Muscle of arm (tissue), 14 donors: ENCODE data around the gene PRAMEF15. TPM values are rescaled to one million over a fixed set of nuclear protein-coding genes. Genes with fewer than 3 reads are reported as not detected.
"Not testable (repeated sequence)": the region's sequence is repeated elsewhere in the genome, so short reads cannot be mapped to it uniquely, and the experiment has no call there.

ENCODE experiments used
- DNase-seq: peaks from one replicate; pipeline ENCODE4 v3.0.0-alpha.2; 2013
- long read RNA-seq, 11 donors: transcript quantifications; one replicate each; lab custom pipeline, GENCODE V29; 2026
- polyA plus RNA-seq, 12 donors: library from polyadenylated mRNA; unstranded; fragments of 120-200 nt; gene quantifications; one replicate each; pipeline ENCODE4 v1.2.1, GENCODE V29; 2013; ENCODE audit not compliant: insufficient read length in 12 of 12

The PRAMEF15 gene
- polyA plus RNA-seq: not detected
- long read RNA-seq, donor 1: 0 reads
- long read RNA-seq, donor 2: 0 reads
- long read RNA-seq, donor 3: 0 reads
- long read RNA-seq, donor 4: 0 reads
- long read RNA-seq, donor 5: 0 reads
- long read RNA-seq, donor 6: 0 reads
- long read RNA-seq, donor 7: 0 reads
- long read RNA-seq, donor 8: 0 reads
- long read RNA-seq, donor 9: 0 reads
- long read RNA-seq, donor 10: 0 reads
- long read RNA-seq, donor 11: 0 reads

GRCh38 chr1:13315281-13315680 lies at the start of gene PRAMEF15:
Gene PRAMEF15, plus strand, starts transcription at chr1:13315581. Its CDS starts 2,827 bp downstream, at chr1:13318408.
- DNase-seq: not testable (repeated sequence)

- not testable (repeated sequence) for DNase-seq
Measured at GRCh38 chr1:13277016-13277415, 38.4 kb upstream of the PRAMEF15 start.

GRCh38 chr1:13279617-13280016 lies 35.8 kb upstream of the PRAMEF15 start:
- DNase-seq: not testable (repeated sequence)

- not testable (repeated sequence) for DNase-seq
Measured at GRCh38 chr1:13285037-13285436, 30.3 kb upstream of the PRAMEF15 start, which contains the start of gene PRAMEF8. Gene PRAMEF8, minus strand, starts transcription at chr1:13285137. Its CDS starts 1,046 bp downstream, at chr1:13284091.

GRCh38 chr1:13289030-13289429 lies 26.4 kb upstream of the PRAMEF15 start:
- DNase-seq: not testable (repeated sequence)

- DNase-seq: not testable (repeated sequence)
Measured at GRCh38 chr1:13297216-13297931, 18.0 kb upstream of the PRAMEF15 start.

- not testable (repeated sequence) for DNase-seq
Measured at GRCh38 chr1:13298699-13299098, 16.7 kb upstream of the PRAMEF15 start.

- DNase-seq: not testable (repeated sequence)
Measured at GRCh38 chr1:13302197-13302596, 13.2 kb upstream of the PRAMEF15 start.

- DNase-seq: not testable (repeated sequence)
Measured at GRCh38 chr1:13303239-13303638, 12.1 kb upstream of the PRAMEF15 start, which contains the start of gene PRAMEF33. Gene PRAMEF33, plus strand, starts transcription at chr1:13303539. Its CDS starts 2,416 bp downstream, at chr1:13305955.

- not testable (repeated sequence) for DNase-seq
Measured at GRCh38 chr1:13342496-13342895, 27.1 kb downstream of the PRAMEF15 start.

GRCh38 chr1:13347034-13347433 lies 31.7 kb downstream of the PRAMEF15 start, which contains the start of gene PRAMEF14:
Gene PRAMEF14, minus strand, starts transcription at chr1:13347134. Its CDS starts 1,820 bp downstream, at chr1:13345314.
- not testable (repeated sequence) for DNase-seq

- not testable (repeated sequence) for DNase-seq
Measured at GRCh38 chr1:13353476-13353875, 38.1 kb downstream of the PRAMEF15 start.

GRCh38 chr1:13354475-13354874 lies 39.1 kb downstream of the PRAMEF15 start:
- DNase-seq: not testable (repeated sequence)

- DNase-seq: peak; percentile 17
Measured at GRCh38 chr1:13356774-13357173, 41.4 kb downstream of the PRAMEF15 start.

GRCh38 chr1:13362364-13362763 lies 47.0 kb downstream of the PRAMEF15 start:
- DNase-seq: not testable (repeated sequence)

- not testable (repeated sequence) for DNase-seq
Measured at GRCh38 chr1:13364928-13365327, 49.5 kb downstream of the PRAMEF15 start.

GRCh38 chr1:13366536-13366935 lies 51.2 kb downstream of the PRAMEF15 start:
- not testable (repeated sequence) for DNase-seq

- DNase-seq: not testable (repeated sequence)
Measured at GRCh38 chr1:13368544-13368943, 53.2 kb downstream of the PRAMEF15 start.
